Activated T-helper 2 cell treated with anti-CD3 and anti-CD28 coated beads, Interferon-gamma antibody, Interleukin-2, Interleukin-4, amounts not matched to agents 10 μg/mL and 5 μg/mL and 100 μg/mL, durations not matched to agents 14 hours and 24 hours and 36 hours (primary cell): Measurements from ENCODE around the gene RBM4B. TPM values are rescaled to one million over a fixed set of nuclear protein-coding genes. Genes with fewer than 3 reads are reported as not detected.

Experiments used
- DNase-seq: peaks from one replicate; pipeline ENCODE4 v3.0.0; 2021; ENCODE audit warnings: low spot score
- H3K27ac Mint-ChIP-seq: one replicate; pipeline ENCODE4 v1.8.0; 2021; ENCODE audit warnings: mixed read lengths
- H3K27me3 Mint-ChIP-seq: one replicate; pipeline ENCODE4 v1.8.0; 2021; ENCODE audit warnings: low read depth, mixed read lengths
- H3K36me3 Mint-ChIP-seq: one replicate; pipeline ENCODE4 v1.8.0; 2021; ENCODE audit warnings: low read depth, mixed read lengths
- H3K4me1 Mint-ChIP-seq: one replicate; pipeline ENCODE4 v1.8.0; 2021; ENCODE audit warnings: low read depth, mixed read lengths
- H3K4me3 Mint-ChIP-seq: one replicate; pipeline ENCODE4 v1.8.0; 2021; ENCODE audit warnings: low read depth, mild to moderate bottlenecking, moderate library complexity, mixed read lengths
- H3K9me3 Mint-ChIP-seq: one replicate; pipeline ENCODE4 v1.8.0; 2021; ENCODE audit warnings: mixed read lengths
- intact Hi-C: fragments of 100-400 bp; cut with micrococcal nuclease; formaldehyde crosslinking; loops from one replicate; pipeline ENCODE4 v1.15.1; 2023
- total RNA-seq: library from RNA; stranded (reverse); gene quantifications from 2 replicates; pipeline ENCODE4 v1.2.3, GENCODE V29; 2022

RBM4B gene
- total RNA-seq, 1 donor from 2014 or later = 16.5 TPM

DNA sequence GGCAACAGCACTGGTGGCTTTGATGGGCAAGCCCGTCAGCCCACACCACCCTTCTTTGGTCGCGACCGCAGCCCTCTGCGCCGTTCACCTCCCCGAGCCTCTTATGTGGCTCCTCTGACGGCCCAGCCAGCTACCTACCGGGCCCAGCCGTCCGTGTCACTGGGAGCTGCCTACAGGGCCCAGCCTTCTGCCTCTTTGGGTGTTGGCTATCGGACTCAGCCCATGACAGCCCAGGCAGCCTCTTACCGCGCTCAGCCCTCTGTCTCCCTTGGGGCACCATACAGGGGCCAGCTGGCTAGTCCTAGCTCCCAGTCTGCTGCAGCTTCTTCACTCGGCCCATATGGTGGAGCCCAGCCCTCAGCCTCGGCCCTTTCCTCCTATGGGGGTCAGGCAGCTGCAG is 53.2 kb downstream of the RBM4B start:
- Mint-ChIP-seq H3K9me3 (no peaks in the 10 kb centered on the region), H3K36me3 (peaks cover 93% of the 10 kb centered on the region), H3K4me1 (peaks cover 38% of the 10 kb centered on the region), H3K27ac (no peak overlapping the region), H3K4me3 (no peak overlapping the region), H3K27me3 (no peaks in the 10 kb centered on the region)
- intact Hi-C loops = no loop called here
- no peak for DNase-seq

DNA sequence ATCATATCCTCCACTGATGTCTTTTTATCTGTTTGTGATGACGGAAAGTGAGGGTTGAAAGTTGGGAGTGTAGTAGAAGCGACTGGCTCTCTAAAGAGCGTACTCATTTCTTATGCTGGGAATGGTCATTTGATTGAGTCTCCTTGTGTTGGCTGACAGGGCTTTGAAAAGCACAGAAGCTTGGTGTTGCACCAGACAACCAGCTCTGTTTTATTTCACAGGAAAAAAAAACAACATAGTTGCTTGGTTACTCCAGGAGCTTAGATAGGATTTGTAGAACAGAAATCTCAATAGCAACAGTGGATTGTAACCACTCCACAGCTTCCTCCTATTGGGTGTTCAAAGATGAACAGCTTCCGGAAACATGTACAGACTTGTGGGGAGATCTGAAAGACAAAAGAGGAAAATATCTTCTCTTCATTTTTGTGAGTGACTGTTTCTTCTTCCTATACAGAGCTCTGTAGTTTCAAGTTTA is 58.6 kb downstream of the RBM4B start:
- Mint-ChIP-seq H3K4me1 (peaks cover 41% of the 10 kb centered on the region), H3K27me3 (no peaks in the 10 kb centered on the region), H3K36me3 (peaks cover 84% of the 10 kb centered on the region), H3K9me3 (no peaks in the 10 kb centered on the region), H3K4me3 (peak overlapping the region; percentile 93), H3K27ac (peak overlapping the region; percentile 97)
- DNase-seq = peak; percentile 20
- intact Hi-C loops = loop anchor here (2.0 to 10.0 kb wide), 3 partner anchors 42 to 496 kb away; partner anchors contain the start of genes KDM2A and RBM4B

DNA sequence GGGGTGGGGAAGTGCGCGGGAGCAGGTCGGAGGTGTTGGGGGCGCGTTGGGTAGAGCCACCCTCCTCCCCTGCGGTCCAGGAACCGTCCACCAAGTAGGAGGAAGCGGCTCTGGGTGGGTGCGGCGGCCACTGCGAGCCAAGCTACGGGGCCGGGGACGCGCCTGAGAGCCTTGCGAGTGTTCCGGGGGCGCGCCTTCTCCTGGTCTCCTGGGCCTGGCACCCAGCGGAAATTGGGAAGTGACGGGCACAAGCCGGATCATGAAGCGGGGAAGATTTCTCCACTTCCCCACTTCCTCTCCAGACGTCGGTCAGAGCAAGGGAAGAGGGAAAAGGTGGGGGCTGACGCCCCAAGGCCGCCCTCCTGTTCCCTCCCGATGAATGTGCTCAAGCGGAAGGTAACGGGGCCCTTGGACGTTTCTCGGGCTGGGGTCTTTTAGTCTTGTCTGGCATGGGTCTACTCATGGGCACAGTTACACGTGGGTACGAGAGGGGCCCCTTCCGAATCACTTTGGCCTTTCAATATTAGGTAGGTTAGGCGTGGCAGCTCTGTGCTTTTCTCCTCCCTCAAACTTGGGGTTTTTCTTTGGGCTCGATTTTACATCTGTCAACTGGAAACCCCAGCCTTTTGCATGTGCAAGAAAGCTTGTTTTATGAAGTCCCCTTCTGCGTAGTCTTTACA is 60.4 kb downstream of the RBM4B start:
- Mint-ChIP-seq H3K36me3 (peaks cover 65% of the 10 kb centered on the region), H3K9me3 (no peaks in the 10 kb centered on the region), H3K4me3 (peak overlapping the region; percentile 93), H3K27ac (peak overlapping the region; percentile 97), H3K4me1 (peaks cover 26% of the 10 kb centered on the region), H3K27me3 (no peaks in the 10 kb centered on the region)
- no peak for DNase-seq
- intact Hi-C loops = loop anchor here (2.0 to 10.0 kb wide), 3 partner anchors 40 to 498 kb away; partner anchors contain the start of genes ACTN3, KDM2A and ZDHHC24

DNA sequence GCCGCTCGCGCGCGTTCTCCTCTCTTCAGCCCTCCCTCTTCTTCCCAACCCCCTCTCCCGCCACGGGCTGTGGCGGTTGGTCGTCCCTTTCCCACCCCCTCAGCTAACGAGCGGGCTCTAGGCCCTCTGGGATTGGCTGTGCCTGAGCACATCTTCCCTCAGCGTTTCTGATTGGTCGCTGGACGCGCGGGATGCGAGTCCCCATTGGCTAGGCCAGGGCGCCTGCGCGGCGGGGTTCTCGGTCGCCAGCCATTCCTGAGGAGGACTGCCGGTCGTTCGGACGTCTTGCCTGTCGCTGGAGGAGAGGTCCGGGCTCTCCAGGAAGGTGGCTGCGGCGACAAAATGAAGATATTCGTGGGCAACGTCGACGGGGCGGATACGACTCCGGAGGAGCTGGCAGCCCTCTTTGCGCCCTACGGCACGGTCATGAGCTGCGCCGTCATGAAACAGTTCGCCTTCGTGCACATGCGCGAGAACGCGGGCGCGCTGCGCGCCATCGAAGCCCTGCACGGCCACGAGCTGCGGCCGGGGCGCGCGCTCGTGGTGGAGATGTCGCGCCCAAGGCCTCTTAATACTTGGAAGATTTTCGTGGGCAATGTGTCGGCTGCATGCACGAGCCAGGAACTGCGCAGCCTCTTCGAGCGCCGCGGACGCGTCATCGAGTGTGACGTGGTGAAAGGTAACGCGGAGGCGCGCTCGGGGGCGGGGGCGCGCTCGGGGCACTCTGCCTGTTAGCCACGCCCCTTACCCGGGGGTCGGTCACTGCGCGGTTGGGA is 61.1 kb downstream of the RBM4B start, which contains the start of gene RBM14:
Gene RBM14 (plus strand): TSS at position 252 of the 776 bp plus-strand sequence. CDS start 91 bp downstream, at position 343.
- H3K4me1 Mint-ChIP-seq = peaks cover 23% of the 10 kb centered on the region
- intact Hi-C loops = loop anchor here (1.0 to 10.0 kb wide), 5 partner anchors 22 to 498 kb away; partner anchors contain the start of genes ACTN3, CCDC87, CCS and KDM2A
- peak; percentile 98 for DNase-seq
- H3K9me3 Mint-ChIP-seq = no peaks in the 10 kb centered on the region
- H3K36me3 Mint-ChIP-seq = peaks cover 58% of the 10 kb centered on the region
- H3K27ac Mint-ChIP-seq = peak within 1 kb of the TSS; percentile 97
- no peaks in the 10 kb centered on the region for H3K27me3 Mint-ChIP-seq
- peak within 1 kb of the TSS; percentile 93 for H3K4me3 Mint-ChIP-seq

Other genes starting within 250 kb of the RBM4B start
- gene MRPL11, start 239.0 kb downstream of the RBM4B start, total RNA-seq = 92.9 and 96.1 TPM in 2 replicates
- 14.6 and 15.7 TPM in 2 replicates for gene PELI3, start 211.0 kb downstream of the RBM4B start, total RNA-seq
- 109 and 119 TPM in 2 replicates for gene DPP3, start 197.5 kb downstream of the RBM4B start, total RNA-seq
- 12.6 and 14.9 TPM in 2 replicates for gene BBS1, start 167.3 kb downstream of the RBM4B start, total RNA-seq
- gene ZDHHC24, start 131.8 kb downstream of the RBM4B start, total RNA-seq = 14.0 and 14.4 TPM in 2 replicates
- 0.07 and 0.14 TPM in 2 replicates for gene ACTN3, start 131.0 kb downstream of the RBM4B start, total RNA-seq
- 0.73 and 0.85 TPM in 2 replicates for gene CTSF, start 109.3 kb downstream of the RBM4B start, total RNA-seq
- gene CCDC87, start 84.8 kb downstream of the RBM4B start, total RNA-seq = 0.09 and 0.14 TPM in 2 replicates
- 30.4 and 31.1 TPM in 2 replicates for gene CCS, start 84.7 kb downstream of the RBM4B start, total RNA-seq
- gene RBM14, start 61.3 kb downstream of the RBM4B start, total RNA-seq = 188 and 197 TPM in 2 replicates
- 125 and 129 TPM in 2 replicates for gene RBM4, start 39.2 kb downstream of the RBM4B start, total RNA-seq
- gene SPTBN2, start 51.3 kb upstream of the RBM4B start, total RNA-seq = 0.73 and 0.99 TPM in 2 replicates
- 27.5 and 27.8 TPM in 2 replicates for gene RCE1, start 165.6 kb upstream of the RBM4B start, total RNA-seq
- 48.9 and 50.3 TPM in 2 replicates for gene LRFN4, start 179.2 kb upstream of the RBM4B start, total RNA-seq